ENCODE measurements around the gene FGF19.

Gene FGF19

DNA sequence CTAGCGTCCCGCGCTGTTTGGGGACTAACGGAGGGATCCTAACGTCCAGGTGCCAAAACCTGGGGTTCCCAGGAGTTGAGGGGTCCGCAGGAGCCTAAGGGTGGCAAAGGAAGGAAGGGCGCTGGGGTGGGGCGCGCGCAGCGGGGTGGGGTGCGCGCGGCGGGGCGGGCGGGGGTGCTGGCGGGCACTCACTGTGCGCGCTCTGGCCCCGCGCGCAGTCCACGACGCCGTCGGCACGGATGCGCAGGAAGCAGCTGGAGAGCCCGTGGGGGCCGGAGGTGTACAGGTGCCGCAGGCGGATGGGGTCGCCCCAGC is 412 bp downstream of the FGF19 start:
- Histone ChIP-seq H4K20me1 (ENCODE audit: insufficient read depth, low read length) (no peaks in the 10 kb centered on the region; the same call in 1 of the 2 replicates), H3K79me2 (ENCODE audit: insufficient read depth, low read length) (no peaks in the 10 kb centered on the region), H3K27me3 (ENCODE audit: insufficient read depth, low read length, poor library complexity) (peaks cover 15% of the 10 kb centered on the region), H2AFZ (ENCODE audit: low read depth, low read length) (no peak overlapping the region), H3K27ac (ENCODE audit: low read length) (no peak overlapping the region), H3K4me1 (ENCODE audit: insufficient read depth, low read length) (no peaks in the 10 kb centered on the region), H3K9me3 (ENCODE audit: insufficient read depth, low read length, severe bottlenecking) (no peaks in the 10 kb centered on the region), H3K4me3 (ENCODE audit: low read depth in 1 of 2, low read length in 2 of 2) (no peak overlapping the region), H3K9ac (ENCODE audit: low read depth, low read length) (no peak overlapping the region), H3K4me2 (ENCODE audit: insufficient read depth, low read length) (no peak overlapping the region), H3K36me3 (ENCODE audit: insufficient read depth, low read length) (no peaks in the 10 kb centered on the region)
- DNase-seq (no peak), ATAC-seq (ENCODE audit: insufficient read depth, low read depth) (no peak)
- TF ChIP-seq EZH2 (IDR thresholded peaks at IDR 0.05; ENCODE audit: borderline replicate concordance, low read depth, low read length, severe bottlenecking) = no peak
- TF ChIP-seq, protein P1, sequence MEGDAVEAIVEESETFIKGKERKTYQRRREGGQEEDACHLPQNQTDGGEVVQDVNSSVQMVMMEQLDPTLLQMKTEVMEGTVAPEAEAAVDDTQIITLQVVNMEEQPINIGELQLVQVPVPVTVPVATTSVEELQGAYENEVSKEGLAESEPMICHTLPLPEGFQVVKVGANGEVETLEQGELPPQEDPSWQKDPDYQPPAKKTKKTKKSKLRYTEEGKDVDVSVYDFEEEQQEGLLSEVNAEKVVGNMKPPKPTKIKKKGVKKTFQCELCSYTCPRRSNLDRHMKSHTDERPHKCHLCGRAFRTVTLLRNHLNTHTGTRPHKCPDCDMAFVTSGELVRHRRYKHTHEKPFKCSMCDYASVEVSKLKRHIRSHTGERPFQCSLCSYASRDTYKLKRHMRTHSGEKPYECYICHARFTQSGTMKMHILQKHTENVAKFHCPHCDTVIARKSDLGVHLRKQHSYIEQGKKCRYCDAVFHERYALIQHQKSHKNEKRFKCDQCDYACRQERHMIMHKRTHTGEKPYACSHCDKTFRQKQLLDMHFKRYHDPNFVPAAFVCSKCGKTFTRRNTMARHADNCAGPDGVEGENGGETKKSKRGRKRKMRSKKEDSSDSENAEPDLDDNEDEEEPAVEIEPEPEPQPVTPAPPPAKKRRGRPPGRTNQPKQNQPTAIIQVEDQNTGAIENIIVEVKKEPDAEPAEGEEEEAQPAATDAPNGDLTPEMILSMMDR (IDR thresholded peaks at IDR 0.05; ENCODE audit: borderline replicate concordance, extremely low read depth, low read length, poor library complexity, severe bottlenecking) = no peak

DNA sequence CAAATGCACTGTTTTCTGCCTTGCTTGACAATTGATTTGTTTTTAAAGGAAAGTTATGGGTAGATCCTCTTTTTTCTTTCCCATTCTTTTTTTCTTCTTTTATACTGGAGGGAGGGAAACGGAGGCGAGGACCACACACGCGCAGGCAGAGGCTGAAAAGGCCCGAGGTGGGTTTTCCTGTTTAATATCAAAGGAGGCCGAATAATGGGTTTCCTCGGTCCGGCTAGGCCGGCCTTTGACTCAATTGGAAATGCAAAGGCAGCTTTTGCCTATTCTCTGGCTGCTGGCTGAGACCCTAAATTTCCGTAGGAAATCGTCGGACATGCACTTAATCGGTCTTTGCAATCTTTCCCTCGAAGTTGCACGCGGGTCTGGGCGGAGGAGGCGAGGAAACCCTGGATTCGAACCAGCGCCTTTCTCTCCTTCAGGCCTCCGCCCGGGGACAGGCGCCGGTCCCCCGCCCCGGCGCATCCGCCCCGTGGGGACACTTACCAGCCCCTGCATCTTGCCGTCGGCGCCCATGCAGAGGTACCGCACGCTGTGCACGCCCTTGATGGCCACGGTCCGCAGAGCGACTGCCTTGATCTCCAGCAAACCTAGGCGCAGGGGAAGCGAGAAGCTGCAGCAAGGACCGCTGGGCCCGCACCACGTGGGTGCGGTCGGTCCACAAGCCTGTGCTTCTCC is 911 bp downstream of the FGF19 start:
- Histone ChIP-seq H4K20me1 (ENCODE audit: insufficient read depth, low read length) (no peaks in the 10 kb centered on the region; the same call in 1 of the 2 replicates), H3K9me3 (ENCODE audit: insufficient read depth, low read length, severe bottlenecking) (no peaks in the 10 kb centered on the region), H3K27me3 (ENCODE audit: insufficient read depth, low read length, poor library complexity) (peaks cover 15% of the 10 kb centered on the region), H3K9ac (ENCODE audit: low read depth, low read length) (no peak overlapping the region), H3K27ac (ENCODE audit: low read length) (no peak overlapping the region), H3K36me3 (ENCODE audit: insufficient read depth, low read length) (no peaks in the 10 kb centered on the region), H2AFZ (ENCODE audit: low read depth, low read length) (no peak overlapping the region), H3K79me2 (ENCODE audit: insufficient read depth, low read length) (no peaks in the 10 kb centered on the region), H3K4me3 (ENCODE audit: low read depth in 1 of 2, low read length in 2 of 2) (no peak overlapping the region), H3K4me1 (ENCODE audit: insufficient read depth, low read length) (no peaks in the 10 kb centered on the region), H3K4me2 (ENCODE audit: insufficient read depth, low read length) (no peak overlapping the region)
- ATAC-seq (ENCODE audit: insufficient read depth, low read depth) = no peak
- TF ChIP-seq, protein P1 (IDR thresholded peaks at IDR 0.05; ENCODE audit: borderline replicate concordance, extremely low read depth, low read length, poor library complexity, severe bottlenecking) = no peak
- no peak for TF ChIP-seq EZH2 (IDR thresholded peaks at IDR 0.05; ENCODE audit: borderline replicate concordance, low read depth, low read length, severe bottlenecking)
- DNase-seq = no peak

DNA sequence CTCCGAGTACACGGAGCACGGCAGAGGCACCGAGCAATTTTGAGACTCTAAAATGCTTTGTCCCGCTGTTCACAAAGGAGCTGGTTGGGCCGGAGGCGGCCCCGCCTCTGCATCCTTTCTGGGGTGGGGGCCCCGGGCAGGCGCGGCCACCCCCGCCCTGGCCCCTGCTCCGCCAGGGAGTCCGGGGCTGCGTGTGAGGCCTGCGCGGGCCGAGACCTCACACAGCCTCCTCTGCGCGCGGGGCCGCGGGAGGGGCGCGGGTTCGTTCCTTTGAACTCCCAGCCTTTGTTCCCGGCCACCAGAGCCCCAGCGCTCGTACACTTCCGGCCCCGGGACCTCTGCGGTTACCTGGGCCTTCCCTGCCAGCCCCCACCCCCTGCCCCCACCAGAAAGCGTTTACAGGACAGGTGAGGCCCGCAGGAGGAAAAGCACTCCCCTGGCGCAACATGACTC is 1.6 kb downstream of the FGF19 start:
- H3K36me3 ChIP-seq (ENCODE audit: insufficient read depth, low read length) = no peaks in the 10 kb centered on the region
- H3K27ac ChIP-seq (ENCODE audit: low read length) = no peak overlapping the region
- H3K4me1 ChIP-seq (ENCODE audit: insufficient read depth, low read length) = no peaks in the 10 kb centered on the region
- no peaks in the 10 kb centered on the region; the same call in 1 of the 2 replicates for H4K20me1 ChIP-seq (ENCODE audit: insufficient read depth, low read length)
- no peak overlapping the region for H2AFZ ChIP-seq (ENCODE audit: low read depth, low read length)
- H3K79me2 ChIP-seq (ENCODE audit: insufficient read depth, low read length) = no peaks in the 10 kb centered on the region
- no peak overlapping the region for H3K4me3 ChIP-seq (ENCODE audit: low read depth in 1 of 2, low read length in 2 of 2)
- peaks cover 15% of the 10 kb centered on the region for H3K27me3 ChIP-seq (ENCODE audit: insufficient read depth, low read length, poor library complexity)
- H3K9ac ChIP-seq (ENCODE audit: low read depth, low read length) = no peak overlapping the region
- H3K9me3 ChIP-seq (ENCODE audit: insufficient read depth, low read length, severe bottlenecking) = no peaks in the 10 kb centered on the region
- H3K4me2 ChIP-seq (ENCODE audit: insufficient read depth, low read length) = no peak overlapping the region
- TF ChIP-seq EZH2 (IDR thresholded peaks at IDR 0.05; ENCODE audit: borderline replicate concordance, low read depth, low read length, severe bottlenecking) = no peak
- TF ChIP-seq, protein P1 (IDR thresholded peaks at IDR 0.05; ENCODE audit: borderline replicate concordance, extremely low read depth, low read length, poor library complexity, severe bottlenecking) = no peak
- ATAC-seq (ENCODE audit: insufficient read depth, low read depth) (0 out of 3 replicates have a peak, but pooled peaks have one; percentile 33), DNase-seq (peak; percentile 30)
